ENCODE results near the gene TMEM119.

The TMEM119 gene

DNA sequence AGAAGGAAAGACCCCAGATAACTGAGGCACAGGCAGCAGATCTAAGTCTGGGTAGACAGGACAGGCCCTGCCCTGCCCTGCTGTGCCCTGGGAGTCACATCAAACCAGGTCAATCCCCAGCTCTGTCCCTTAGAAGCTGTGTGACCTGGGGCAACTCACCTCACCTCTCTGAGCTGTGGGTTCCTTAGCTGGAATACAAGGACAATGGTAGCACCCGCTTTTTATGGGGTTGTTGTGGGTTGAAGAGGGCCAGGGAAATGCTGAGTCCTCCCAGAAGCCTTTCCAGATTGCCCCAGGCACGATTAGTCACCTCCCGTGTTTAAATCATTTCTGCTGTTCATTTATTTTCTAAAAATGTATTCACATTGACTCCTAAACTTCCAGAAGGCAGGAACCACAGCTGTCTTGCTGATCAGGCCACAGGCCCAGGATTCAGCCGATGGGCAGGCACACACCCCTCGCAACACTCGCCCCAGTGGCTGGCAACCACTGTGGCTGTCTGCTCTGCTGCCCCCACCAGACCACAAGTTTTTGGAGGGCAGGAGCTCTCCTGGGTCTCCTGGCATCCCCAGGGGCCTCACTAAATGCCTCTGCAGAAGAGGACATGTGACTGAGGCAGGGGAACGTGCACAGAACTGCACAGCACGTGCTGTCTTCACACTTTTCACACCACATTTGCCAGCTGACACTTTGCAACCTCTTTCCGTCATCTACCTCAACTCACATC lies 32.8 kb upstream of the TMEM119 start:
- no peak for TF ChIP-seq CTCF (IDR thresholded peaks at IDR 0.05)
- TF ChIP-seq ZFX (IDR thresholded peaks at IDR 0.05; ENCODE audit: borderline replicate concordance) = no peak
- no peak overlapping the region for H3K27ac ChIP-seq

GRCh38 chr12:108629824-108630476 lies 32.1 kb upstream of the TMEM119 start:
- TF ChIP-seq CTCF (IDR thresholded peaks at IDR 0.05) (no peak), ZFX (IDR thresholded peaks at IDR 0.05; ENCODE audit: borderline replicate concordance) (no peak)
- no peak overlapping the region for H3K27ac ChIP-seq

GRCh38 chr12:108629151-108629550 lies 31.3 kb upstream of the TMEM119 start:
- no peak overlapping the region for H3K27ac ChIP-seq
- TF ChIP-seq ZFX (IDR thresholded peaks at IDR 0.05; ENCODE audit: borderline replicate concordance) (no peak), CTCF (IDR thresholded peaks at IDR 0.05) (no peak)

DNA sequence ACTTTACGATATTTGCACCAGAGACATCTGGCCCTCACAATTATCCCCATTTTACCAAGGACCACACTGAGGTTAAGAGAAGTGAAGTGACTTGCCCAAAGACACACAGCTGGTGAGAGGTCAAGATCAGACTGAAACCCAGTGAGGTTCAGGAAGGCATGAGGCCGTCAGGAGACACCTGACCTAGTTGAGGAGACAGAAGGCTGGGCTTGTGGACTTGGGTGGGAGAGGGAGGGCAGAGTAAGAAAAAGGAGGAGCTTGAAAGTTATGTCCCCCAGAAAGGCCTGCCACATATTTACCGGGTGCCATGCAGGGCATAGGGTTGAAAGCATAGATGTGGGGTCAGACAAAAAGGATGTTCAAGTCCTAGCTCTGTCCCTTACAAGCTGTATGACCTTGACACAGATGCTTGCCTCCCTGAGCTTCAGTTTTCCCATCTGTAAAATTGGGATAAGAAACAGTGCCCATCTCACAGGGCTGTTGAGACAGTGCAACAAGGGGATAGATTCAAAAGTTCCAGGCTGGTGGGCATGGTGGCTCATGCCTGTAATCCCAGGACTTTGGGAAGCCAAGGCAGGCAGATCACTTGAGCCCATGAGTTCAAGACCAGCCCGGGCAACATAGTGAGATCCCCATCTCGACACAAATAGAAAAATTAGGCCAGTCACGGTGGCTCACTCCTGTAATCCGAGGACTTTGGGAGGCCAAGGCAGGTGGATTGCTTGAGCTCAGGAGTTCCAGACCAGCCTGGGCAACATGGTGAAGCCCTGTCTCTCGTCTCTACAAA lies 29.4 kb upstream of the TMEM119 start:
- H3K27ac ChIP-seq = no peak overlapping the region
- no peak for TF ChIP-seq CTCF (IDR thresholded peaks at IDR 0.05)
- no peak for TF ChIP-seq ZFX (IDR thresholded peaks at IDR 0.05; ENCODE audit: borderline replicate concordance)

DNA sequence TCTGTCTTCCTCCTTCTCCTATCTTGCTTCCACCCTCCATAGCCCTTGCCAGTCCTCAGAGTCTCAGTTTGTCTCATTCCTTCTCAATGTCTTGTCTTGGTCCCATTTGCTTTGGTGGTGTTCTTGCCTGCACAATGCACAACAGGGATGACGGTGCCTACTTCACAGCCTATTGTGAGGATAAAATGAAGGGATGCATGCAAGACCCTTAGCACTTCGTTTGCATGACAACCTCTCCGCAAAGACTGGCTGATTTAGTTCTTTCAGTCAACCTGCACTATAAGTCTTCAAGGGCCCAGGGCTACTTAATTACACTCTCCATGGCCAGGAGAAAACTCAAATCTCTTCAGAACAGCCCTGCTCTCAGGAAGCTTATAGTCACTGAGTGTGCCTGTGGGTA lies 27.3 kb upstream of the TMEM119 start:
- no peak overlapping the region for H3K27ac ChIP-seq
- TF ChIP-seq CTCF (IDR thresholded peaks at IDR 0.05) = no peak
- no peak for TF ChIP-seq ZFX (IDR thresholded peaks at IDR 0.05; ENCODE audit: borderline replicate concordance)

- TF ChIP-seq CTCF (IDR thresholded peaks at IDR 0.05) = no peak
- no peak for TF ChIP-seq ZFX (IDR thresholded peaks at IDR 0.05; ENCODE audit: borderline replicate concordance)
- H3K27ac ChIP-seq = no peak overlapping the region
Observed at GRCh38 chr12:108623577-108623976, 25.7 kb upstream of the TMEM119 start.
